Bronchial epithelial cell (primary cell): ENCODE data around the gene PADI6. TPM values are rescaled to one million over a fixed set of nuclear protein-coding genes. Genes with fewer than 3 reads are reported as not detected.
A peak's percentile ranks its signal among the peaks of the same experiment; 100 is the strongest.
"Not testable (repeated sequence)": the region's sequence is repeated elsewhere in the genome, so short reads cannot be mapped to it uniquely, and the experiment has no call there.

ENCODE experiments used
- DNase-seq: peaks from one replicate; pipeline ENCODE4 v3.0.0-alpha.2; 2010; ENCODE audit warnings: low read depth
- FAIRE-seq: peaks from 2 replicates; lab custom pipeline; 2011; peaks lifted over from hg19 to GRCh38; lab: Jason Lieb, UNC
- H3K27me3 ChIP-seq: 2 replicates; pipeline ENCODE4 v1.5.1; 2011; ENCODE audit warnings: low read length; ENCODE audit not compliant: control insufficient read depth, insufficient read depth
- H3K36me3 ChIP-seq: 2 replicates; pipeline ENCODE4 v1.5.1; 2011; ENCODE audit warnings: low read length; ENCODE audit not compliant: control insufficient read depth, insufficient read depth
- H3K4me3 ChIP-seq: 2 replicates; pipeline ENCODE4 v1.5.1; 2011; ENCODE audit warnings: mild to moderate bottlenecking, low read depth, low read length, control low read depth
- total RNA-seq: library from RNA; depleted of rRNA; stranded (reverse); fragments of >200 nt; gene quantifications from 2 replicates; pipeline ENCODE4 v1.2.1, GENCODE V29; 2014
- TF ChIP-seq, protein P1 (sequence below): IDR thresholded peaks from 2 replicates; pipeline ENCODE4 v1.5.1; 2011; ENCODE audit warnings: mild to moderate bottlenecking, moderate library complexity, low read length, control low read depth, inconsistent platforms; ENCODE audit not compliant: insufficient read depth, severe bottlenecking

PADI6 gene
- total RNA-seq, 1 donor from 2014 or later: not detected

DNA sequence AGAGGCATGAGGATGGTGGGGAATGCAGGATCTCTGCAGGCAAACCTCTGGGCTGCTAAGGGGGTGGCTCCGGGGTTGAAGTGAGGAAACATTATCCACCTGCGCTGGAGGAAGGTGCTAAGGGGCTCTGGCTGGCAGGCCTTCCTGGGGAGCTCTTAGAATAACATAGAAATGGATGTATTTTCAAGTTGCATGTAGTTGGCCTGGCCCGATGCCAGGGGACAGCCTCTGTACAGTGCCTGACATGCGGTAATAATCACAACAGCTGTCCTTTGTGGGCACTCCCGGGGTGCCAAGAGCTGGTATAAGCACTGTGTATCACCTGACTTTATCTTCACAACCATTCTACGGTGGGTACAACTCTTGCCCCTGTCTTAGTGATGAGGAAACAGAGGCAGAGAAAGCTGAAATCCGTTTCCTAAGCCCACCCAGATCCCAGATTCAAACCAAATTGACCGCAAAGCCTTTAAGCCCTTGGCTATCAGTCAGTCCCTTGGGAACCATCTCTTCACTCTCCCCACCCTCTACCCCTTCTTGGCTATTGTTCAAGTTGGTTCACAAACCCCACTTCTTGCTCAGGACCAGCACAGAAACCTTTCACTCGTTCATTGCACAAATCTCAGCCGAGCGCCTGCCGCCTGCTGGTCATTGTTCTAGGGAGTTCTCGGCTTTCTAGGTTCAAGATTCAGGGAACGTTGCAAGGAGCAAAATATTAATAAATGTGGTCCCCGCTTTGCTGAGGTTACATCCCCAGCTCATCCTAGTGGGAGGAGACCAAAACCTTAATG, 33.1 kb upstream of the PADI6 start:
- Histone ChIP-seq H3K4me3 (no peak overlapping the region), H3K27me3 (no peaks in the 10 kb centered on the region), H3K36me3 (no peaks in the 10 kb centered on the region)
- FAIRE-seq: no peak
- no peak for DNase-seq
- TF ChIP-seq, protein P1, sequence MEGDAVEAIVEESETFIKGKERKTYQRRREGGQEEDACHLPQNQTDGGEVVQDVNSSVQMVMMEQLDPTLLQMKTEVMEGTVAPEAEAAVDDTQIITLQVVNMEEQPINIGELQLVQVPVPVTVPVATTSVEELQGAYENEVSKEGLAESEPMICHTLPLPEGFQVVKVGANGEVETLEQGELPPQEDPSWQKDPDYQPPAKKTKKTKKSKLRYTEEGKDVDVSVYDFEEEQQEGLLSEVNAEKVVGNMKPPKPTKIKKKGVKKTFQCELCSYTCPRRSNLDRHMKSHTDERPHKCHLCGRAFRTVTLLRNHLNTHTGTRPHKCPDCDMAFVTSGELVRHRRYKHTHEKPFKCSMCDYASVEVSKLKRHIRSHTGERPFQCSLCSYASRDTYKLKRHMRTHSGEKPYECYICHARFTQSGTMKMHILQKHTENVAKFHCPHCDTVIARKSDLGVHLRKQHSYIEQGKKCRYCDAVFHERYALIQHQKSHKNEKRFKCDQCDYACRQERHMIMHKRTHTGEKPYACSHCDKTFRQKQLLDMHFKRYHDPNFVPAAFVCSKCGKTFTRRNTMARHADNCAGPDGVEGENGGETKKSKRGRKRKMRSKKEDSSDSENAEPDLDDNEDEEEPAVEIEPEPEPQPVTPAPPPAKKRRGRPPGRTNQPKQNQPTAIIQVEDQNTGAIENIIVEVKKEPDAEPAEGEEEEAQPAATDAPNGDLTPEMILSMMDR: peak; percentile 6

DNA sequence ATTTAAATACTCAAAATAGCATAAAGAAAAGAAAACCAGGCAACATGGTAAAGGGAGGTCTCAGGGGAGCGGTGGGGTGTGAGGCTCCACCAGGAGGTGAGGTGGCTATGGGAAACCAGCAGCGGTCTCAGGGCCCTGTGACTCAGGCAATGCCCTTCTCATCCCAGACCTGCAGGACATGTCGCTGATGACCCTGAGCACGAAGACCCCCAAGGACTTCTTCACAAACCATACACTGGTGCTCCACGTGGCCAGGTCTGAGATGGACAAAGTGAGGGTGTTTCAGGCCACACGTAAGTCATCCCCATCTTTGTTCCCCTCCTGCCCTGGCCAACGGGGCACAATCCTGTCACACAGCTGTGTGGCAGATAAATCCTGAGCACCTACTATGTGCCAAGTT, 32.5 kb upstream of the PADI6 start:
- TF ChIP-seq, protein P1: no peak
- FAIRE-seq: no peak
- Histone ChIP-seq H3K36me3 (no peaks in the 10 kb centered on the region), H3K4me3 (no peak overlapping the region), H3K27me3 (no peaks in the 10 kb centered on the region)
- DNase-seq: no peak

DNA sequence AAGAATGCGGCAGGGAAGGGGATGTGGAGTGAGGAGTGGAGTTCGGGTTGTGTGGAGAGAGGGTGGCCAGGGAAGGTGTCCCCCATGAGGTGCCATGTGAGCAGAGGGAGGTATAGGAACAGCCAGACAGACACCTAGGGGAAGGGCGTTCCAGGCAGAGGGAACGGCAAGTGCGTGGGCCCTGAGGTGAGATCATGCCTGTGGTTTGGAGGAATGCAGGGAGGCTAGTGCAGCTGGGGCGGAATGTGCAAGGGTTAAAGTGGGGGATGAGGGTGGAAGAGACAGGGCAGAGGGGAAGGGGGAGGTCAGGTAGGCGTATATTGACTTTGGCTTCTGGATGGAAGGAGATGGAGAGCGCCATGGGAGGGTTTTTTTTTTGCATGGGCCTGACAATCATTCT, 31.6 kb upstream of the PADI6 start:
- TF ChIP-seq, protein P1: no peak
- Histone ChIP-seq H3K27me3 (no peaks in the 10 kb centered on the region), H3K4me3 (no peak overlapping the region), H3K36me3 (no peaks in the 10 kb centered on the region)
- DNase-seq: peak; percentile 67
- no peak for FAIRE-seq

DNA sequence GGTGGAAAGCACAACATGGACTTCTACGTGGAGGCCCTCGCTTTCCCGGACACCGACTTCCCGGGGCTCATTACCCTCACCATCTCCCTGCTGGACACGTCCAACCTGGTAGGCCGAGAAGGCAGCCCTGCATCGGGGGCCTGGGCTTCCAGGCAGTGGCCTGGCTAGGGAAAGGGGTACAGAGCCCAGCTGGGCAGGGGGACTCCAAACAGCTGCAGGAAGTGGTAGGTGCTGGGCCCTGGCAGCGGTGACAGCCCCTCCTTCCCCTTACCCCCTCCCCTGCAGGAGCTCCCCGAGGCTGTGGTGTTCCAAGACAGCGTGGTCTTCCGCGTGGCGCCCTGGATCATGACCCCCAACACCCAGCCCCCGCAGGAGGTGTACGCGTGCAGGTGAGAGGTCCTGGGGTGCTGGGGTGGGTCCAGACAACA, 30.0 kb upstream of the PADI6 start:
- DNase-seq (no peak), FAIRE-seq (no peak)
- TF ChIP-seq, protein P1: no peak
- H3K4me3 ChIP-seq: no peak overlapping the region
- no peaks in the 10 kb centered on the region for H3K36me3 ChIP-seq
- no peaks in the 10 kb centered on the region for H3K27me3 ChIP-seq

DNA sequence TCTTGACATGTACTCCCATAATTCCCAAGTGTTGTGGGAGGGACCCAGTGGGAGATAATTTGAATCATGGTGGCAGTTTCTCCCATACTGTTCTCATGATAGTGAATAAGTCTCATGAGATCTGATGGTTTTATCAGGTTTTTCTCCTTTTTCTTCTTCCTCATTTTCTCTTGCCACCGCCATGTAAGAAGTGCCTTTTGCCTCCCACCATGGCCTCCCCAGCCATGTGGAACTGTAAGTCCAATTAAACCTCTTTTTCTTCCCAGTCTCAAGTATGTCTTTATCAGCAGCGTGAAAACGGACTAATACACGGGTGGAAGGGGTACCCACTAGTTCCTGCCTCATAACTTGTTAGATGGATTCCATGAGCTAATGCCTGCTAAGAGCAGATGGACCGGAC, 26.5 kb upstream of the PADI6 start:
- not testable (repeated sequence) for DNase-seq, FAIRE-seq, H3K36me3 ChIP-seq, H3K27me3 ChIP-seq, H3K4me3 ChIP-seq

DNA sequence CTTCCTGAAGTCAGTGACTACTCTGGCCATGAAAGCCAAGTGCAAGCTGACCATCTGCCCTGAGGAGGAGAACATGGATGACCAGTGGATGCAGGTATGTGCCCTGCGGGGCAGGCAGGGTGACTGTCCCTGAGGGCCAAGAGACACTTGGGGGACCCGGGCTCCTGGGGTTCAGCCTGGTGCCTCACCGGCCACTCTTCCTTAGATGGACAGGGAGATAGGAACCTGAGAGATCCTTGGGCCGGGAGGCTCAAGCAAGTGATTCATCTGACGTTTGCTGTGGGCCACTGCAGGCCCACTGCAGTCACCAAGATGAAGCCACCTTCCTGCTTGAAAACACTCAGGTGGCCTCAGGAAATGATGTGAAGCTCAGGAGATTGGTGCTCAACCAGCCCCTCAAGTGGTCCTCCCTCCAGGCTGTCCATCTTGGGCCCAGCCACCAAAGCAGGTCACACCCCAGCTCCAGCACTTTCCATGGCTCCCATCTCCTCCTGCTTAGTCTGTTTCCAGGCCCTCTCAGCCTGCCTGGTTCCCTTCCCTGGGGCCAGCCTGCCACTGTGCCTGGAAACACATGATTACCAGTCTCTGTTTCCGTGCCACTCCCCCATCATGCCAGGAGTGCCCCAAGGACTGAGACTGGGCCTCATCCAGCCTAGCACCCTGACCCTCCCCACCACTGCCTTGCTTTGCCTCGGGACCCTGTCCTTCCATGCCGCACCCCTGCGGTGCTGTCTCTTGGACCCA, 25.8 kb upstream of the PADI6 start:
- FAIRE-seq (no peak), DNase-seq (no peak)
- Histone ChIP-seq H3K36me3 (no peaks in the 10 kb centered on the region), H3K27me3 (no peaks in the 10 kb centered on the region), H3K4me3 (no peak overlapping the region)
- TF ChIP-seq, protein P1: no peak
